SK-N-MC (cell line): Measurements from ENCODE around the gene UNC93A.

Source experiments
- EZH2 ChIP-seq: fragments of 200-600 bp; sonication (generic); IDR thresholded peaks from one replicate; pipeline ENCODE4 v1.6.1; 2017; ENCODE audit warnings: antibody characterized with exemption
- FOXP2 ChIP-seq: optimal IDR thresholded peaks from 2 replicates; pipeline ENCODE3; 2011; ENCODE audit warnings: mild to moderate bottlenecking, moderate library complexity; ENCODE audit not compliant: insufficient read depth; ENCODE audit errors: extremely low read length, control extremely low read depth
- POLR2AphosphoS5 ChIP-seq: IDR thresholded peaks from 2 replicates; pipeline ENCODE4 v1.6.1; 2012; ENCODE audit warnings: mild to moderate bottlenecking, low read depth, low read length, borderline replicate concordance

GRCh38 chr6:167258646-167259045 is 32.5 kb upstream of the UNC93A start:
- TF ChIP-seq POLR2AphosphoS5 (no peak), EZH2 (no peak), FOXP2 (no peak)
